Uterus (tissue), 4 donors: ENCODE results near the gene UBC. TPM values are rescaled to one million over a fixed set of nuclear protein-coding genes. Genes with fewer than 3 reads are reported as not detected.

Experiments used
- DNase-seq, 2 donors: peaks; one replicate each; pipeline ENCODE4 v3.0.0-alpha.2; 2019 to 2020
- H3K27ac ChIP-seq, 2 donors: fragments of 200-600 bp; sonication (generic); 1 replicate in 1 of 2; 2 replicates in 1 of 2; pipeline ENCODE4 v1.5.1; 2016 to 2018
- H3K27me3 ChIP-seq, 2 donors: fragments of 200-600 bp; sonication (generic); one replicate each; pipeline ENCODE4 v1.5.1; 2018 to 2019; ENCODE audit warnings: control low read depth in 1 of 2
- H3K36me3 ChIP-seq, 2 donors: fragments of 200-600 bp; sonication (generic); one replicate each; pipeline ENCODE4 v1.5.1; 2019; ENCODE audit warnings: control low read depth in 1 of 2
- H3K4me1 ChIP-seq, 2 donors: fragments of 200-600 bp; sonication (generic); one replicate each; pipeline ENCODE4 v1.5.1; 2018 to 2019; ENCODE audit warnings: control low read depth in 1 of 2
- H3K4me3 ChIP-seq, 2 donors: fragments of 200-600 bp; sonication (generic); 1 replicate in 1 of 2; 2 replicates in 1 of 2; pipeline ENCODE4 v1.5.1; 2018 to 2019; ENCODE audit warnings: mild to moderate bottlenecking in 1 of 2
- H3K9me3 ChIP-seq, 2 donors: fragments of 200-600 bp; sonication (generic); one replicate each; pipeline ENCODE4 v1.5.1; 2019; ENCODE audit warnings: control low read depth in 1 of 2
- CTCF ChIP-seq, 4 experiments: fragments of 200-600 bp in 2 of 4; fragments of 450-650 bp in 2 of 4; sonication (generic) in 2 of 4; IDR thresholded peaks; one replicate each; pipeline ENCODE4 v1.5.1; 2016 to 2019; ENCODE audit warnings: antibody characterized with exemption in 4 of 4, mild to moderate bottlenecking in 2 of 4, moderate library complexity in 1 of 4
- POLR2A ChIP-seq, 2 donors: fragments of 450-650 bp; IDR thresholded peaks; one replicate each; pipeline ENCODE4 v1.6.1; 2016; ENCODE audit warnings: antibody characterized with exemption in 2 of 2, mild to moderate bottlenecking in 1 of 2, moderate library complexity in 1 of 2
- intact Hi-C: fragments of 100-400 bp; cut with DNase I; formaldehyde crosslinking; loops from one replicate; pipeline ENCODE4 v1.15.1; 2023; ENCODE audit warnings: low total_unique reads
- total RNA-seq, 4 donors: library from RNA; depleted of rRNA in 3 of 4; stranded (reverse); fragments of >200 nt in 3 of 4; gene quantifications; one replicate each; pipeline versions ENCODE4 v1.1.0 to v1.2.4, GENCODE V29; 2014 to 2023
- donor health status: DM: yes; HTN: yes; CAD: no.

The UBC gene
- total RNA-seq, 4 donors from 2014 or later: 821 to 1,719 (median 1,034) TPM

GRCh38 chr12:124871297-124871696 lies 43.2 kb downstream of the UBC start:
- Histone ChIP-seq H3K4me3 (no peak overlapping the region), H3K9me3 (no peaks in the 10 kb centered on the region), H3K27me3 (no peaks in the 10 kb centered on the region), H3K36me3 (no peaks in the 10 kb centered on the region), H3K27ac (no peak overlapping the region), H3K4me1 (no peaks in the 10 kb centered on the region)
- TF ChIP-seq POLR2A (IDR thresholded peaks at IDR 0.05) (no peak), CTCF (IDR thresholded peaks at IDR 0.05) (no peak)
- DNase-seq: no peak
- intact Hi-C loops: no loop called here

GRCh38 chr12:124870515-124870914 lies 43.9 kb downstream of the UBC start:
- TF ChIP-seq CTCF (IDR thresholded peaks at IDR 0.05) (no peak), POLR2A (IDR thresholded peaks at IDR 0.05) (no peak)

GRCh38 chr12:124869059-124869665 lies 45.3 kb downstream of the UBC start:
- no peak for TF ChIP-seq POLR2A (IDR thresholded peaks at IDR 0.05)
- TF ChIP-seq CTCF (IDR thresholded peaks at IDR 0.05): no peak
- intact Hi-C loops: no loop called here
- H3K4me3 ChIP-seq: no peak overlapping the region

More at GRCh38 chr12:124870515-124870914, 43.9 kb downstream of the UBC start:
- no peaks in the 10 kb centered on the region for H3K36me3 ChIP-seq
- H3K4me3 ChIP-seq: no peak overlapping the region
- H3K27ac ChIP-seq: no peak overlapping the region
- intact Hi-C loops: no loop called here
- H3K27me3 ChIP-seq: no peaks in the 10 kb centered on the region
- no peaks in the 10 kb centered on the region for H3K9me3 ChIP-seq
- no peaks in the 10 kb centered on the region for H3K4me1 ChIP-seq
- no peak for DNase-seq

GRCh38 chr12:124868252-124869058 lies 46.0 kb downstream of the UBC start:
- no peak overlapping the region for H3K4me3 ChIP-seq
- no peak for TF ChIP-seq CTCF (IDR thresholded peaks at IDR 0.05)
- no peak for TF ChIP-seq POLR2A (IDR thresholded peaks at IDR 0.05)
- no peaks in the 10 kb centered on the region for H3K27me3 ChIP-seq
- H3K4me1 ChIP-seq: peaks cover 0 to under 1% of the 10 kb centered on the region in 2 donors
- no peaks in the 10 kb centered on the region for H3K36me3 ChIP-seq
- intact Hi-C loops: no loop called here
- H3K27ac ChIP-seq: no peak overlapping the region
- H3K9me3 ChIP-seq: no peaks in the 10 kb centered on the region
- no peak for DNase-seq

More at GRCh38 chr12:124869059-124869665, 45.3 kb downstream of the UBC start:
- no peak for DNase-seq
- Histone ChIP-seq H3K4me1 (no peaks in the 10 kb centered on the region), H3K9me3 (no peaks in the 10 kb centered on the region), H3K27me3 (no peaks in the 10 kb centered on the region), H3K36me3 (no peaks in the 10 kb centered on the region), H3K27ac (no peak overlapping the region)

- no peak overlapping the region for H3K27ac ChIP-seq
- H3K9me3 ChIP-seq: no peaks in the 10 kb centered on the region
- peaks cover 0 to 8% of the 10 kb centered on the region in 2 donors for H3K4me1 ChIP-seq
- TF ChIP-seq POLR2A (IDR thresholded peaks at IDR 0.05) (no peak), CTCF (IDR thresholded peaks at IDR 0.05) (no peak)
- DNase-seq: no peak
- no peaks in the 10 kb centered on the region for H3K36me3 ChIP-seq
- intact Hi-C loops: no loop called here
- H3K4me3 ChIP-seq: no peak overlapping the region
- no peaks in the 10 kb centered on the region for H3K27me3 ChIP-seq
These were observed 47.0 kb downstream of the UBC start for GRCh38 chr12:124867401-124867930.
